Breast epithelium (tissue), 3 donors: ENCODE data around the gene NPIPB6.

Source experiments
- POLR2A ChIP-seq: fragments of 450-650 bp; IDR thresholded peaks from one replicate; pipeline ENCODE4 v1.6.1; 2016; ENCODE audit warnings: antibody characterized with exemption, mild to moderate bottlenecking, moderate library complexity
- POLR2AphosphoS5 ChIP-seq, 3 donors: sonication (generic); formaldehyde crosslinking; IDR thresholded peaks; one replicate each; pipeline ENCODE4 v1.6.1; 2017; ENCODE audit warnings: antibody characterized with exemption in 3 of 3
- TF ChIP-seq, protein P1 (sequence below), 3 donors: fragments of 450-650 bp; IDR thresholded peaks; one replicate each; pipeline ENCODE4 v1.5.1; 2016 to 2017; ENCODE audit warnings: antibody characterized with exemption in 3 of 3, mild to moderate bottlenecking in 3 of 3, moderate library complexity in 3 of 3

GRCh38 chr16:28311913-28312312 is 51.4 kb downstream of the NPIPB6 start:
- TF ChIP-seq POLR2A: no peak
- TF ChIP-seq, protein P1, sequence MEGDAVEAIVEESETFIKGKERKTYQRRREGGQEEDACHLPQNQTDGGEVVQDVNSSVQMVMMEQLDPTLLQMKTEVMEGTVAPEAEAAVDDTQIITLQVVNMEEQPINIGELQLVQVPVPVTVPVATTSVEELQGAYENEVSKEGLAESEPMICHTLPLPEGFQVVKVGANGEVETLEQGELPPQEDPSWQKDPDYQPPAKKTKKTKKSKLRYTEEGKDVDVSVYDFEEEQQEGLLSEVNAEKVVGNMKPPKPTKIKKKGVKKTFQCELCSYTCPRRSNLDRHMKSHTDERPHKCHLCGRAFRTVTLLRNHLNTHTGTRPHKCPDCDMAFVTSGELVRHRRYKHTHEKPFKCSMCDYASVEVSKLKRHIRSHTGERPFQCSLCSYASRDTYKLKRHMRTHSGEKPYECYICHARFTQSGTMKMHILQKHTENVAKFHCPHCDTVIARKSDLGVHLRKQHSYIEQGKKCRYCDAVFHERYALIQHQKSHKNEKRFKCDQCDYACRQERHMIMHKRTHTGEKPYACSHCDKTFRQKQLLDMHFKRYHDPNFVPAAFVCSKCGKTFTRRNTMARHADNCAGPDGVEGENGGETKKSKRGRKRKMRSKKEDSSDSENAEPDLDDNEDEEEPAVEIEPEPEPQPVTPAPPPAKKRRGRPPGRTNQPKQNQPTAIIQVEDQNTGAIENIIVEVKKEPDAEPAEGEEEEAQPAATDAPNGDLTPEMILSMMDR (IDR thresholded peaks at IDR 0.05): no peak
- no peak for TF ChIP-seq POLR2AphosphoS5 (IDR thresholded peaks at IDR 0.05)
